H9 (cell line): Measurements from ENCODE around the gene ZNF652. TPM values are rescaled to one million over a fixed set of nuclear protein-coding genes. Genes with fewer than 3 reads are reported as not detected.

Experiments
- DNase-seq: peaks from one replicate; pipeline ENCODE4 v3.0.0-alpha.2; 2017
- H2AFZ ChIP-seq: one replicate; pipeline ENCODE4 v1.6.1; 2013; ENCODE audit warnings: mild to moderate bottlenecking, low read length, control low read depth, moderate library complexity
- H2AK5ac ChIP-seq: 2 replicates; pipeline ENCODE4 v1.6.1; 2013; ENCODE audit warnings: low read length, control low read depth, mixed read lengths; ENCODE audit not compliant: insufficient read length
- H2BK120ac ChIP-seq: one replicate; pipeline ENCODE4 v1.6.1; 2013; ENCODE audit warnings: low read depth, mild to moderate bottlenecking, low read length, control low read depth, inconsistent platforms; ENCODE audit not compliant: poor library complexity, severe bottlenecking
- H2BK12ac ChIP-seq: 2 replicates; pipeline ENCODE4 v1.6.1; 2013; ENCODE audit warnings: low read length, control low read depth, mixed read lengths, low read depth; ENCODE audit not compliant: insufficient read length
- H2BK15ac ChIP-seq: 2 replicates; pipeline ENCODE4 v1.6.1; 2013; ENCODE audit warnings: low read depth, low read length, control low read depth
- H2BK20ac ChIP-seq: one replicate; pipeline ENCODE4 v1.6.1; 2013; ENCODE audit warnings: low read depth, mild to moderate bottlenecking, low read length, control low read depth, inconsistent platforms; ENCODE audit not compliant: poor library complexity, severe bottlenecking
- H2BK5ac ChIP-seq: 2 replicates; pipeline ENCODE4 v1.6.1; 2013; ENCODE audit warnings: low read length, control low read depth, mixed read lengths; ENCODE audit not compliant: insufficient read length
- H3K14ac ChIP-seq: 2 replicates; pipeline ENCODE4 v1.6.1; 2013; ENCODE audit warnings: low read length, control low read depth; ENCODE audit not compliant: insufficient read depth
- H3K18ac ChIP-seq: 2 replicates; pipeline ENCODE4 v1.6.1; 2013; ENCODE audit warnings: low read depth, mild to moderate bottlenecking, mixed read lengths, low read length, control low read depth; ENCODE audit not compliant: insufficient read length
- H3K23ac ChIP-seq: 2 replicates; pipeline ENCODE4 v1.6.1; 2013; ENCODE audit warnings: low read length, control low read depth, mixed read lengths, low read depth; ENCODE audit not compliant: insufficient read length
- H3K23me2 ChIP-seq: 2 replicates; pipeline ENCODE4 v1.6.1; 2013; ENCODE audit warnings: low read depth, mild to moderate bottlenecking, mixed read lengths, low read length, control low read depth; ENCODE audit not compliant: insufficient read length, poor library complexity, severe bottlenecking
- H3K27ac ChIP-seq: 2 replicates; pipeline ENCODE4 v1.5.1; 2013; ENCODE audit warnings: low read length, control low read depth, mixed read lengths, low read depth; ENCODE audit not compliant: insufficient read length
- H3K27me3 ChIP-seq: 2 replicates; pipeline ENCODE4 v1.6.1; 2013; ENCODE audit warnings: low read length, control low read depth, inconsistent platforms; ENCODE audit not compliant: insufficient read depth
- H3K4ac ChIP-seq: 2 replicates; pipeline ENCODE4 v1.6.1; 2013; ENCODE audit warnings: low read depth, mild to moderate bottlenecking, control low read depth, inconsistent platforms, low read length, moderate library complexity
- H3K4me1 ChIP-seq: 2 replicates; pipeline ENCODE4 v1.6.1; 2013; ENCODE audit warnings: low read length, control low read depth, inconsistent platforms; ENCODE audit not compliant: insufficient read depth
- H3K4me2 ChIP-seq: 2 replicates; pipeline ENCODE4 v1.6.1; 2013; ENCODE audit warnings: low read length, control low read depth, mixed read lengths; ENCODE audit not compliant: insufficient read length, insufficient read depth
- H3K56ac ChIP-seq: 2 replicates; pipeline ENCODE4 v1.6.1; 2013; ENCODE audit warnings: low read depth, mild to moderate bottlenecking, mixed read lengths, low read length, control low read depth; ENCODE audit not compliant: insufficient read length
- H3K79me1 ChIP-seq: 2 replicates; pipeline ENCODE4 v1.6.1; 2013; ENCODE audit warnings: low read depth, mild to moderate bottlenecking, moderate library complexity, low read length, control low read depth, inconsistent platforms; ENCODE audit not compliant: insufficient read depth, poor library complexity, severe bottlenecking
- H3K79me2 ChIP-seq: 2 replicates; pipeline ENCODE4 v1.6.1; 2013; ENCODE audit warnings: low read length, control low read depth, inconsistent platforms; ENCODE audit not compliant: insufficient read depth
- H3K9ac ChIP-seq: 2 replicates; pipeline ENCODE4 v1.6.1; 2013; ENCODE audit warnings: low read length, control low read depth, mixed read lengths; ENCODE audit not compliant: insufficient read length; ENCODE audit errors: extremely low read depth
- H3K9me3 ChIP-seq: one replicate; pipeline ENCODE4 v1.6.1; 2013; ENCODE audit warnings: low read depth, low read length, inconsistent platforms; ENCODE audit not compliant: control insufficient read depth
- H3T11ph ChIP-seq: one replicate; pipeline ENCODE4 v1.6.1; 2013; ENCODE audit warnings: mild to moderate bottlenecking, low read length, control low read depth, inconsistent platforms
- H4K20me1 ChIP-seq: one replicate; pipeline ENCODE4 v1.6.1; 2013; ENCODE audit not compliant: control insufficient read depth, insufficient read length, insufficient read depth
- H4K5ac ChIP-seq: 2 replicates; pipeline ENCODE4 v1.6.1; 2013; ENCODE audit warnings: low read depth, mild to moderate bottlenecking, mixed read lengths, low read length, control low read depth; ENCODE audit not compliant: insufficient read length
- H4K8ac ChIP-seq: replicated peaks from 2 replicates; pipeline ENCODE4 v1.6.1; 2013; ENCODE audit warnings: low read length, control low read depth, mixed read lengths, low read depth; ENCODE audit not compliant: insufficient read length
- H4K91ac ChIP-seq: 2 replicates; pipeline ENCODE4 v1.6.1; 2013; ENCODE audit warnings: low read depth, mild to moderate bottlenecking, moderate library complexity, mixed read lengths, low read length, control low read depth; ENCODE audit not compliant: insufficient read length
- H3K27ac Mint-ChIP-seq, 3 experiments: 2 replicates in 2 of 3; 3 replicates in 1 of 3; pipeline ENCODE4 v1.8.0; 2020 to 2021; ENCODE audit warnings: mixed read lengths in 3 of 3, mild to moderate bottlenecking in 1 of 3, moderate library complexity in 1 of 3
- H3K27me3 Mint-ChIP-seq: 2 replicates; pipeline ENCODE4 v1.8.0; 2021; ENCODE audit warnings: low read depth, mild to moderate bottlenecking, moderate library complexity, mixed read lengths
- H3K36me3 Mint-ChIP-seq, 3 experiments: 2 replicates in 2 of 3; 3 replicates in 1 of 3; pipeline ENCODE4 v1.8.0; 2020 to 2021; ENCODE audit warnings: low read depth in 3 of 3, mixed read lengths in 3 of 3; ENCODE audit not compliant: insufficient read depth in 1 of 3
- H3K4me1 Mint-ChIP-seq, 2 experiments: 2 replicates each; pipeline ENCODE4 v1.8.0; 2020; ENCODE audit warnings: mixed read lengths in 2 of 2
- H3K4me3 Mint-ChIP-seq, 2 experiments: 2 replicates in 1 of 2; 3 replicates in 1 of 2; pipeline ENCODE4 v1.8.0; 2020 to 2021; ENCODE audit warnings: mild to moderate bottlenecking in 2 of 2, mixed read lengths in 2 of 2, moderate library complexity in 1 of 2
- H3K9me3 Mint-ChIP-seq, 2 experiments: 2 replicates in 1 of 2; 3 replicates in 1 of 2; pipeline ENCODE4 v1.8.0; 2020; ENCODE audit warnings: mild to moderate bottlenecking in 2 of 2, mixed read lengths in 2 of 2, moderate library complexity in 1 of 2
- CTCF ChIP-seq: fragments of 200-600 bp; sonication (generic); conservative IDR thresholded peaks from 3 replicates; pipeline ENCODE4 v1.8.0; 2021; ENCODE audit warnings: antibody characterized with exemption, mild to moderate bottlenecking
- WGBS: extraction: QIAGEN DNeasy Blood & Tissue Kit; methylation state at CpG from one replicate; pipeline ENCODE4 v1.1.7; 2013; ENCODE audit warnings: missing lambda C conversion rate, low lambda C conversion rate, mixed read lengths; ENCODE audit not compliant: insufficient read length; ENCODE audit errors: extremely low coverage; 5-methylcytosine and 5-hydroxymethylcytosine counted together
- total RNA-seq: library from RNA; stranded (reverse); gene quantifications from 2 replicates; pipeline ENCODE4 v1.2.1, GENCODE V29; 2021

ZNF652 gene
- total RNA-seq, 1 experiment from 2014 or later = 33.6 TPM

GRCh38 chr17:49352587-49353154 is 9.4 kb downstream of the ZNF652 start:
- no peak for TF ChIP-seq CTCF
- Histone ChIP-seq H2BK15ac (no peak overlapping the region), H3K4ac (no peak overlapping the region), H4K20me1 (no peaks in the 10 kb centered on the region), H3K9ac (no peak overlapping the region), H4K91ac (no peak overlapping the region), H2BK5ac (no peak overlapping the region), H3K23ac (no peak overlapping the region), H4K5ac (no peak overlapping the region), H3K27ac (no peak overlapping the region), H3K4me2 (no peak overlapping the region), H3T11ph (no peak overlapping the region), H2BK12ac (no peak overlapping the region), H4K8ac (no peak overlapping the region), H3K18ac (no peak overlapping the region), H3K23me2 (no peaks in the 10 kb centered on the region), H2BK120ac (no peak overlapping the region), H2BK20ac (no peak overlapping the region), H3K9me3 (no peaks in the 10 kb centered on the region), H3K4me1 (no peaks in the 10 kb centered on the region), H3K56ac (no peak overlapping the region), H2AFZ (no peak overlapping the region), H3K79me2 (peaks cover 4% of the 10 kb centered on the region; the same call in 1 of the 2 replicates), H3K27me3 (no peaks in the 10 kb centered on the region), H2AK5ac (no peak overlapping the region), H3K79me1 (peaks cover 5% of the 10 kb centered on the region), H3K14ac (no peak overlapping the region)
- H3K4me1 Mint-ChIP-seq = peaks cover under 1 to 9% of the 10 kb centered on the region in 2 experiments; a peak in 3 of 4 replicates
- H3K36me3 Mint-ChIP-seq = peaks cover 8 to 21% (median 13%) of the 10 kb centered on the region in 3 experiments; a peak in 6 of 7 replicates
- WGBS = no CpG with 5 or more reads among the region's 6 CpGs
- no peaks in the 10 kb centered on the region for H3K27me3 Mint-ChIP-seq
- no peak overlapping the region for H3K4me3 Mint-ChIP-seq
- H3K27ac Mint-ChIP-seq = no peak overlapping the region
- peaks cover 3 to 4% of the 10 kb centered on the region in 2 experiments; a peak in 2 of 5 replicates for H3K9me3 Mint-ChIP-seq
- no peak for DNase-seq
